Spleen (tissue), 7 donors: Measurements from ENCODE around the gene HMCN1.

Experiments
- CTCF ChIP-seq, 11 experiments: fragments of 200-600 bp in 7 of 11; fragments of 450-650 bp in 4 of 11; sonication (generic) in 4 of 11; IDR thresholded peaks in 8 of 11; conservative IDR thresholded peaks in 3 of 11; 1 replicate in 7 of 11; 2 replicates in 4 of 11; pipeline versions ENCODE4 v1.4.0 to v1.8.0; 2016 to 2021; ENCODE audit warnings: antibody characterized with exemption in 11 of 11, inconsistent platforms in 4 of 11, mild to moderate bottlenecking in 1 of 11
- POLR2A ChIP-seq, 3 donors: fragments of 450-650 bp; IDR thresholded peaks; one replicate each; pipeline ENCODE4 v1.5.1; 2017; ENCODE audit warnings: antibody characterized with exemption in 3 of 3, mild to moderate bottlenecking in 1 of 3
- donor health status: DM: no; HTN: no; CAD: no; lungs with moderate emphysema.
- donor health status: DM: no; HTN: no; CAD: no.
- donor health status: DM: no; HTN: no; CAD: no.

- TF ChIP-seq CTCF (IDR thresholded peaks at IDR 0.05 in 8 of 11, conservative IDR thresholded peaks at IDR 0.05 in 3 of 11) (no peak), POLR2A (IDR thresholded peaks at IDR 0.05) (no peak)
Measured at GRCh38 chr1:185834371-185834905, 100.2 kb downstream of the HMCN1 start.
